PC-3 (cell line): ENCODE data around the gene TP53INP2. TPM values are rescaled to one million over a fixed set of nuclear protein-coding genes. Genes with fewer than 3 reads are reported as not detected.

Experiments
- ATAC-seq: fragments of 200-7000 bp; cut with Tn5 transposase; 2 replicates; pipeline ENCODE4 v1.9.1; 2020; ENCODE audit warnings: mild to moderate bottlenecking, moderate library complexity
- BruUV-seq: library from RNA; stranded (reverse); fragments of 400-500 nt; replicated peaks from 2 replicates; lab custom pipeline; 2021; lab: Mats Ljungman, UMichigan
- CTCF ChIA-PET: fragments of 300-600 bp; sonication (Branson Sonifier 250); formaldehyde crosslinking; loops from one replicate; lab custom pipeline; 2022; ENCODE audit warnings: antibody characterized with exemption; lab: Charles Lee
- POLR2A ChIA-PET: fragments of 300-600 bp; sonication (Branson Sonifier 250); formaldehyde crosslinking; loops from one replicate; lab custom pipeline; 2022; ENCODE audit warnings: antibody characterized with exemption; ENCODE audit not compliant: unreplicated experiment; lab: Charles Lee
- DNase-seq: peaks from one replicate; pipeline ENCODE4 v3.0.0-alpha.2; 2015
- H2AFZ ChIP-seq: fragments of 300-600 bp; sonication (generic); 2 replicates; pipeline ENCODE4 v1.6.0; 2016; ENCODE audit warnings: antibody characterized with exemption, low read length
- H3F3A ChIP-seq: fragments of 300-600 bp; sonication (generic); one replicate; pipeline ENCODE4 v1.6.0; 2017; ENCODE audit warnings: antibody characterized with exemption, low read length, control low read depth, mild to moderate bottlenecking; ENCODE audit not compliant: unreplicated experiment
- H3K27ac ChIP-seq: fragments of 300-600 bp; sonication (generic); 2 replicates; pipeline ENCODE4 v1.5.1; 2016; ENCODE audit warnings: mild to moderate bottlenecking, low read length
- H3K27me3 ChIP-seq: fragments of 300-600 bp; sonication (generic); 2 replicates; pipeline ENCODE4 v1.6.1; 2016; ENCODE audit warnings: low read length, mixed read lengths
- H3K36me3 ChIP-seq: fragments of 300-600 bp; sonication (generic); 2 replicates; pipeline ENCODE4 v1.6.1; 2016; ENCODE audit warnings: low read depth, mixed run types, low read length, mixed read lengths
- H3K4me1 ChIP-seq: fragments of 300-600 bp; sonication (generic); 2 replicates; pipeline ENCODE4 v1.5.1; 2016; ENCODE audit warnings: low read length; ENCODE audit not compliant: insufficient read depth
- H3K4me2 ChIP-seq: fragments of 300-600 bp; sonication (generic); 2 replicates; pipeline ENCODE4 v1.6.0; 2016; ENCODE audit warnings: low read length
- H3K4me3 ChIP-seq: fragments of 300-600 bp; sonication (generic); 2 replicates; pipeline ENCODE4 v1.5.1; 2016; ENCODE audit warnings: mild to moderate bottlenecking, low read length, mixed read lengths
- H3K79me2 ChIP-seq: fragments of 300-600 bp; sonication (generic); 2 replicates; pipeline ENCODE4 v1.6.1; 2017; ENCODE audit warnings: low read length, mixed read lengths
- H3K9ac ChIP-seq: fragments of 300-600 bp; sonication (generic); 2 replicates; pipeline ENCODE4 v1.6.0; 2016; ENCODE audit warnings: mild to moderate bottlenecking, low read length
- H3K9me2 ChIP-seq: fragments of 300-600 bp; sonication (generic); replicated peaks from 2 replicates; pipeline ENCODE4 v1.6.1; 2016; ENCODE audit warnings: mixed run types, low read length, mixed read lengths
- H3K9me3 ChIP-seq: fragments of 300-600 bp; sonication (generic); 2 replicates; pipeline ENCODE4 v1.6.1; 2016; ENCODE audit warnings: low read length, mixed read lengths
- H4K20me1 ChIP-seq: fragments of 300-600 bp; sonication (generic); 2 replicates; pipeline ENCODE4 v1.6.1; 2016; ENCODE audit warnings: low read length, mixed read lengths
- EZH2 ChIP-seq: fragments of 300-600 bp; sonication (generic); IDR thresholded peaks from one replicate; pipeline ENCODE4 v1.6.1; 2017; ENCODE audit warnings: antibody characterized with exemption, mild to moderate bottlenecking, low read length; ENCODE audit not compliant: unreplicated experiment
- EZH2phosphoT487 ChIP-seq: fragments of 300-600 bp; sonication (generic); IDR thresholded peaks from 2 replicates; pipeline ENCODE4 v1.6.1; 2018; ENCODE audit warnings: mild to moderate bottlenecking, antibody characterized with exemption, low read length, borderline replicate concordance
- intact Hi-C: fragments of 100-400 bp; cut with micrococcal nuclease; formaldehyde crosslinking; loops from 2 replicates; pipeline ENCODE4 v1.9.0; 2023
- total RNA-seq: library from RNA; depleted of rRNA; stranded (reverse); fragments of >200 nt; gene quantifications from 2 replicates; pipeline ENCODE4 v1.2.3, GENCODE V29; 2014
- TF ChIP-seq, protein P1 (sequence below): fragments of 300-600 bp; sonication (generic); conservative IDR thresholded peaks from 2 replicates; pipeline ENCODE4 v1.5.1; 2017; ENCODE audit warnings: antibody characterized with exemption, low read depth, mild to moderate bottlenecking, low read length

Gene TP53INP2
- total RNA-seq, 1 experiment from 2014 or later: 2.1 TPM

DNA sequence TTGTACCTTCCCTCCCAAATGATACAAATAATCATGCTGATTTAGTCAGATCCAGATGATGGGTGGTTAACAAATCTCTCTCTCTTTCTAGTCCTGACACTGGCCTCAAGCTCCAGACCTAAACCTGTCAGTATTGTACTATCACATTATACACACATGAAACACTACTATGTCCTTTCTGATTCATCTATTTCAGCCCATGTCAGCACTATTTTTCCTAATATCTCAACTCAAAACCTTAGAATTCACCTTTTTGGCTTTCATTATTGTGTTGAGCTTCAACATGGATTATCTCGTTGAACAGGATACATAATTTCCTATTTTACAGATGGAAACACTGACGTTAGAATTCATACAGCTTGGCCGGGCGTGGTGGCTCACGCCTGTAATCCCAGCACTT is 30.7 kb upstream of the TP53INP2 start:
- H3K4me1 ChIP-seq: peaks cover 13% of the 10 kb centered on the region
- CTCF ChIA-PET: no interaction called here
- TF ChIP-seq EZH2phosphoT487: no peak
- no peak for TF ChIP-seq EZH2
- TF ChIP-seq, protein P1, sequence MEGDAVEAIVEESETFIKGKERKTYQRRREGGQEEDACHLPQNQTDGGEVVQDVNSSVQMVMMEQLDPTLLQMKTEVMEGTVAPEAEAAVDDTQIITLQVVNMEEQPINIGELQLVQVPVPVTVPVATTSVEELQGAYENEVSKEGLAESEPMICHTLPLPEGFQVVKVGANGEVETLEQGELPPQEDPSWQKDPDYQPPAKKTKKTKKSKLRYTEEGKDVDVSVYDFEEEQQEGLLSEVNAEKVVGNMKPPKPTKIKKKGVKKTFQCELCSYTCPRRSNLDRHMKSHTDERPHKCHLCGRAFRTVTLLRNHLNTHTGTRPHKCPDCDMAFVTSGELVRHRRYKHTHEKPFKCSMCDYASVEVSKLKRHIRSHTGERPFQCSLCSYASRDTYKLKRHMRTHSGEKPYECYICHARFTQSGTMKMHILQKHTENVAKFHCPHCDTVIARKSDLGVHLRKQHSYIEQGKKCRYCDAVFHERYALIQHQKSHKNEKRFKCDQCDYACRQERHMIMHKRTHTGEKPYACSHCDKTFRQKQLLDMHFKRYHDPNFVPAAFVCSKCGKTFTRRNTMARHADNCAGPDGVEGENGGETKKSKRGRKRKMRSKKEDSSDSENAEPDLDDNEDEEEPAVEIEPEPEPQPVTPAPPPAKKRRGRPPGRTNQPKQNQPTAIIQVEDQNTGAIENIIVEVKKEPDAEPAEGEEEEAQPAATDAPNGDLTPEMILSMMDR: no peak
- no peaks in the 10 kb centered on the region for H3K9me2 ChIP-seq
- DNase-seq (no peak), ATAC-seq (no peak)
- no peak overlapping the region for H2AFZ ChIP-seq
- no peak overlapping the region for H3K9ac ChIP-seq
- no peaks in the 10 kb centered on the region for H3K27me3 ChIP-seq
- H3F3A ChIP-seq: no peaks in the 10 kb centered on the region
- no peaks in the 10 kb centered on the region for H4K20me1 ChIP-seq
- no peak overlapping the region for H3K4me3 ChIP-seq
- peaks cover 38% of the 10 kb centered on the region for H3K79me2 ChIP-seq
- H3K9me3 ChIP-seq: no peaks in the 10 kb centered on the region
- H3K4me2 ChIP-seq: no peak overlapping the region
- intact Hi-C loops: no loop called here
- no TSS peak for BruUV-seq
- POLR2A ChIA-PET: interaction anchor here (0.7 kb wide), 1 partner anchor 15 kb away, joined by 3 read pairs; no protein-coding TSS in a partner anchor
- no peak overlapping the region for H3K27ac ChIP-seq
- no peaks in the 10 kb centered on the region for H3K36me3 ChIP-seq

DNA sequence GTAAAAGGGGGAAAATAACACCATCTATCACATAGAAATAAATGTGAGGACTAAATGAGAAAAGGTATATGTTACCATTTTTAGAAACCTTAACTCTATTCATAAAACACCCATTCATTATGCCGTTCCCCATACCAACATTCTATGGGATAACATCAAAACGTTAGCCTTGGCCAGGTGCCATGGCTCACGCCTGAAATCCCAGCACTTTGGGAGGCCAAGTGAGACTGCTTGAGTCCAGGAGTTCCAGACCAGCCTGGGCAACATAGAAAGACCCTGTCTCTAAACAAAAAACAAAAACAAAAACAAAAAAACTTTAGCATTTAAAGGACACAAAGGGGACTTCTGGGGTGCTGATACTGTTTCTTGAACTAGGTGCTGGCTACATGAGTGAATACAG is 28.6 kb upstream of the TP53INP2 start:
- DNase-seq: no peak
- peak overlapping the region; percentile 99 for H3K4me2 ChIP-seq
- H2AFZ ChIP-seq: no peak overlapping the region
- H3K4me3 ChIP-seq: peak overlapping the region; percentile 83
- no peaks in the 10 kb centered on the region for H3K27me3 ChIP-seq
- H3K9me2 ChIP-seq: no peaks in the 10 kb centered on the region
- H4K20me1 ChIP-seq: no peaks in the 10 kb centered on the region
- intact Hi-C loops: no loop called here
- H3K27ac ChIP-seq: no peak overlapping the region
- no peaks in the 10 kb centered on the region for H3F3A ChIP-seq
- ATAC-seq: no peak
- H3K9ac ChIP-seq: peak overlapping the region; percentile 93; the same call in 1 of the 2 replicates
- POLR2A ChIA-PET: no interaction called here
- TF ChIP-seq EZH2phosphoT487: no peak
- TF ChIP-seq, protein P1: no peak
- TF ChIP-seq EZH2: no peak
- no TSS peak for BruUV-seq
- CTCF ChIA-PET: interaction anchor here (0.6 kb wide), 1 partner anchor 15 kb away, joined by 8 read pairs; no protein-coding TSS in a partner anchor
- peaks cover 13% of the 10 kb centered on the region for H3K4me1 ChIP-seq
- H3K36me3 ChIP-seq: no peaks in the 10 kb centered on the region
- no peaks in the 10 kb centered on the region for H3K9me3 ChIP-seq
- peaks cover 33% of the 10 kb centered on the region for H3K79me2 ChIP-seq

DNA sequence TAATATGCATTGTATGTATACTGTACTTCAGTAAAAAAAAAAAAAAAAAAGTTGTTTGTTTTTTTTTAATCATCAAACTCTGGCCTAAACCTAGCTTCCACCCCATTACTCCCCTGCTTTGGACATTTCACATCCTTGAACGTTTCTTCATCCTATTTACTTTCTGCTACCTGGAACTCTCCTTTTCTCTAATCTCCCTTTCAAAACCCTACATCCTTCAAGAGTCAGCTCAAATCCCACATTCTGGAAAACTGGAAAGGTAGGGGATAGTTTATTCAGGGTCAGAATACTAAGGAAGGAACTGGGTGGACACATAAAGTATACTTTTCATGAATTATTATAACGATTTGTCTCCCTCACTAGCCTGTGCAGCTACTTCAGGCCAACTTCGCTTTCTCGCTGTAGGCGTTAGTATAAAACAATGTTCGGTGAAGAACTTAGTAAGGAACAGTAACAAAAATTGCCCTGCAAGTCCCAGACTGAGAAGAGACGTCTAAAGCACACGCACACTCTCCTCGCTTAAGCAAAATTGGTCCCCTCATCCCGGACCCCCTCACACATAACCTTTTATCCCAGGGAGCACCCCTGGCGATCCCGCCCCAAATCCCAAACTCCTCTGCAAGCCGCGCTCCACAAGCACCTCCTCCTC is 28.0 kb upstream of the TP53INP2 start:
- Histone ChIP-seq H4K20me1 (no peaks in the 10 kb centered on the region), H3K79me2 (peaks cover 33% of the 10 kb centered on the region), H3K27me3 (no peaks in the 10 kb centered on the region), H3K9me2 (no peaks in the 10 kb centered on the region), H3K4me2 (peak overlapping the region; percentile 99), H3F3A (no peaks in the 10 kb centered on the region), H3K9ac (peak overlapping the region; percentile 93), H3K36me3 (no peaks in the 10 kb centered on the region), H3K4me1 (peaks cover 13% of the 10 kb centered on the region), H3K4me3 (peak overlapping the region; percentile 83), H3K9me3 (no peaks in the 10 kb centered on the region), H3K27ac (no peak overlapping the region), H2AFZ (peak overlapping the region; percentile 98)
- intact Hi-C loops: loop anchor here (1.0 to 2.0 kb wide), 3 partner anchors 33 to 97 kb away; no protein-coding TSS in a partner anchor
- CTCF ChIA-PET: interaction anchor here (0.6 kb wide), 1 partner anchor 16 kb away, joined by 8 read pairs; no protein-coding TSS in a partner anchor
- peak; percentile 7 for ATAC-seq
- no peak for TF ChIP-seq EZH2
- TF ChIP-seq EZH2phosphoT487: no peak
- TF ChIP-seq, protein P1: no peak
- POLR2A ChIA-PET: no interaction called here
- DNase-seq: no peak
- BruUV-seq: TSS peak; percentile 70
